Smooth muscle cell of the pulmonary artery (primary cell): ENCODE results near the gene FOXD3. TPM values are rescaled to one million over a fixed set of nuclear protein-coding genes. Genes with fewer than 3 reads are reported as not detected.

Source experiments
- total RNA-seq: library from RNA; depleted of rRNA; stranded (reverse); fragments of >200 nt; gene quantifications from 2 replicates; pipeline ENCODE4 v1.2.3, GENCODE V29; 2014

FOXD3 gene
- total RNA-seq: not detected in 2 replicates

DNA sequence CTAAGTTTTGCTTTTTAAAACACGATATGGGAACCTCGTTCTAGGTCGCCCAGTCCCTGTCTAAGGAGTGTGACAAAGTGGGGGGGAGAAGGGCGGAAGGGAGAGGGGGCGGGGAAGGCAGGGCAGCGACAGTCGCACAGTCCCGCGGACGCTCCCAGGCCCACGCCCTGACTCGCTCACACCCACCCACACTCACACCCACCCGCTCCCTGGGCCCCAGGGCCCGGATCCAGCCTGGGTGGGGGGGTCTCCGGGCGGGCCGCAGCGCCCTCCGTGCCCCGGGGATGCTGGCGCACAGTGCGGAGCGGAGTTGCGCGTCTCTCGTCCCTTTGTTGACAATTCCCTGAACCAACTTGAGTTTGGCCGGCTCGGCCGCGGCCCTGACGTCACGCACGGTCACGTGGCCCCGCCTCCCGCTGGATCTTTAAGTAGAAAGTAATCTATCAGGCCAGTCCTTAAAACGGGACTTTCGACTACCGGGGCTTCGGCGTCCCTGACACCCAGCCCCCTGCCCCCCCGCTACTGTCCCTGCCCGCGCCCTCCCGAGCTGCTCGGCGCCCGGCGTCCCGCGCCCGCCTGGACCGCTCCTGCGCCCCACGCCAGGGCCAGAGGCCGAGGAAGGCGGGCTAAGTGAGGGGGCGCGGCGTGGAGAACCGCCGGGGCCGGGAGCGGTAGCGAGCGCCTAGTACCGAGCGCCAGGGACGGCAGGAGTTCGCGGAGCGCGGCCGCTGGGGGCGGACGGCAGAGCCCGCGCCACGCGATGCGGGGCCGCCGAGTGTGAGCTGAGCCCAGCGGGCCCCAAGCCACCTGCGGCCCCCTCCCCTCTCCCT is at the start of gene FOXD3:
Gene FOXD3 (plus strand): TSS at position 454 of the 830 bp plus-strand sequence. CDS start 492 bp downstream, outside the sequence.

DNA sequence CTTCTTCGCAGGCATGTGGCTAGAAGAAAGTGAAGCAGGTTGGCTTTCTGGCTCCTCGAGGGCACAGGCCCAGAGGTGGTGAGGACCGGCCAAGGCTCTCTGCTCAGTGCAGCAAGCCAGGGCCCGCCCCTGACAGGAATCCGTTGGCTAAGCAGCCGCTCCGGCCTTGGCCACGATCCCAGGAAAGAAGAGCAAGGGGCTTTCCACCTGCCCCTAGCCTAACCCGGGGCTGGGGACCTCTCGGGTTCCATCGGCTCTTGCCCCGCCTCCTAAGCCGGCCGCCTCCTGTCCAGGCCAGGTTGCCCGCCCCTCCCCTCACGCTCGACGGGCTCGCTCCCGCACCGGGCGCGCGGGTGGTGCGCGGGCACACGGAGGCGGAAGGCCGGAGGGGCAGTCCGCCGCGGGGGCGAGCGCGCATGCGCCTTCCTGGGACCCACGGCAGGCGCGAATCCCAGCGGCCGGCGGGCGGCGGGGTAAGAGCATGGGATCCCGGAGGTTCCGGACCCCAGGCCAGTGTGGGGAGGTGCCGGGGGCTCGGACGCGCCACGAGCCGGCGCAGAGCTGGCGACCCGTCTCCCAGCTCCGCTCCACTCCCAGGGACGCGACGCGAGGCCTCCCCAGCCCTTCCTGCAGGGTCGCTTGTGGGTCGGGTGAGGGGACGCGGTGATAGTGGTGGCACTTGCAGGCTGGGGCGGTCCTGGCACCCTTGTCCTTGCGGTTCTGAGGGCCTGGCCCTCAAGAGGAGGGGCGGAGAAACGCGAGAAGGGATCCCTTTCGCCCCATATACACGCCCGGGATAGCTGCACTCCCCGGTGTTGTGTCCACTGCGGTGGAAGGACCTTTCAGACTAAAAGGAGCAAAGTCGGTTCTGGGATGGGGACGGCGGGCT is 45.1 kb downstream of the FOXD3 start, which contains the start of gene ALG6:
Gene ALG6 (plus strand): TSS at position 413 of the 889 bp plus-strand sequence. CDS start 3,351 bp downstream, outside the sequence.

Other genes with a start within 250 kb of the FOXD3 start
- 11.5 and 13.2 TPM in 2 replicates for gene ALG6, start 45.1 kb downstream of the FOXD3 start, total RNA-seq
- gene ITGB3BP, start 200.7 kb downstream of the FOXD3 start, total RNA-seq: 16.1 and 17.7 TPM in 2 replicates
- gene EFCAB7, start 201.0 kb downstream of the FOXD3 start, total RNA-seq: 4.0 and 5.5 TPM in 2 replicates